Liver (tissue), 9 donors: ENCODE data around the gene NDRG4. TPM values are rescaled to one million over a fixed set of nuclear protein-coding genes. Genes with fewer than 3 reads are reported as not detected.

Experiments
- DNase-seq: peaks from one replicate; pipeline ENCODE4 v3.0.0-alpha.2; 2017; ENCODE audit warnings: low spot score
- H3K27ac ChIP-seq, 2 donors: one replicate each; pipeline ENCODE4 v1.7.0; 2013; ENCODE audit warnings: inconsistent platforms in 2 of 2, low read length in 2 of 2, control low read depth in 1 of 2, low read depth in 1 of 2, mild to moderate bottlenecking in 1 of 2
- H3K27me3 ChIP-seq, 4 donors: one replicate each; pipeline versions ENCODE4 v1.6.1 to v1.7.0; 2013; ENCODE audit warnings: low read length in 3 of 4, inconsistent platforms in 1 of 4, mild to moderate bottlenecking in 1 of 4, moderate library complexity in 1 of 4; ENCODE audit not compliant: control insufficient read depth in 4 of 4, insufficient read depth in 4 of 4
- H3K36me3 ChIP-seq, 4 donors: one replicate each; pipeline versions ENCODE4 v1.6.1 to v1.7.0; 2013; ENCODE audit warnings: low read length in 3 of 4, mild to moderate bottlenecking in 3 of 4, low read depth in 1 of 4, moderate library complexity in 1 of 4; ENCODE audit not compliant: control insufficient read depth in 4 of 4, insufficient read depth in 3 of 4
- H3K4me1 ChIP-seq, 4 donors: one replicate each; pipeline versions ENCODE4 v1.6.1 to v1.7.0; 2013; ENCODE audit warnings: low read length in 3 of 4, mild to moderate bottlenecking in 3 of 4, moderate library complexity in 1 of 4; ENCODE audit not compliant: control insufficient read depth in 4 of 4, insufficient read depth in 4 of 4
- H3K4me3 ChIP-seq, 3 donors: one replicate each; pipeline versions ENCODE4 v1.6.1 to v1.7.0; 2013; ENCODE audit warnings: low read length in 3 of 3, control low read depth in 1 of 3, low read depth in 1 of 3, mild to moderate bottlenecking in 1 of 3
- H3K9ac ChIP-seq, 2 donors: one replicate each; pipeline ENCODE4 v1.7.0; 2013; ENCODE audit warnings: low read length in 2 of 2, mild to moderate bottlenecking in 2 of 2, moderate library complexity in 2 of 2, control low read depth in 1 of 2, low read depth in 1 of 2
- H3K9me3 ChIP-seq, 4 donors: one replicate each; pipeline versions ENCODE4 v1.6.1 to v1.7.0; 2013; ENCODE audit warnings: low read length in 3 of 4; ENCODE audit not compliant: control insufficient read depth in 4 of 4
- FOXA1 ChIP-seq: IDR thresholded peaks from 2 replicates; pipeline ENCODE4 v1.6.1; 2016; ENCODE audit warnings: antibody characterized with exemption
- FOXA2 ChIP-seq: IDR thresholded peaks from 2 replicates; pipeline ENCODE4 v1.6.1; 2016; ENCODE audit warnings: antibody characterized with exemption
- GABPA ChIP-seq, 2 donors: IDR thresholded peaks in 1 of 2; conservative IDR thresholded peaks in 1 of 2; 2 replicates each; pipeline ENCODE4 v1.6.1; 2016; ENCODE audit warnings: antibody characterized with exemption in 2 of 2, mild to moderate bottlenecking in 1 of 2, moderate library complexity in 1 of 2
- HNF4A ChIP-seq, 2 donors: conservative IDR thresholded peaks; 2 replicates each; pipeline ENCODE4 v1.6.1; 2016; ENCODE audit warnings: antibody characterized with exemption in 2 of 2, mild to moderate bottlenecking in 2 of 2
- HNF4G ChIP-seq: IDR thresholded peaks from 2 replicates; pipeline ENCODE4 v1.6.1; 2016; ENCODE audit warnings: antibody characterized with exemption
- JUND ChIP-seq, 2 donors: IDR thresholded peaks; 2 replicates each; pipeline ENCODE4 v1.6.1; 2016; ENCODE audit warnings: antibody characterized with exemption in 2 of 2
- NR2F2 ChIP-seq: IDR thresholded peaks from 2 replicates; pipeline ENCODE4 v1.6.1; 2016; ENCODE audit warnings: antibody characterized with exemption
- RAD21 ChIP-seq, 2 donors: IDR thresholded peaks; 2 replicates each; pipeline ENCODE4 v1.6.1; 2016; ENCODE audit warnings: antibody characterized with exemption in 2 of 2, mild to moderate bottlenecking in 2 of 2
- SP1 ChIP-seq: IDR thresholded peaks from 2 replicates; pipeline ENCODE4 v1.6.1; 2018; ENCODE audit warnings: antibody characterized with exemption, mild to moderate bottlenecking
- TAF1 ChIP-seq: conservative IDR thresholded peaks from 2 replicates; pipeline ENCODE4 v1.6.1; 2016; ENCODE audit warnings: antibody characterized with exemption, mild to moderate bottlenecking
- YY1 ChIP-seq: IDR thresholded peaks from 2 replicates; pipeline ENCODE4 v1.6.1; 2016; ENCODE audit warnings: antibody characterized with exemption, mild to moderate bottlenecking
- WGBS: extraction: QIAGEN DNeasy Blood & Tissue Kit; methylation state at CpG from one replicate; pipeline ENCODE4 v1.1.7; 2013; 5-methylcytosine and 5-hydroxymethylcytosine counted together
- polyA plus RNA-seq, 2 donors: library from polyadenylated mRNA; stranded (reverse) in 1 of 2; unstranded in 1 of 2; fragments of 200-250 nt in 1 of 2; fragments of >200 nt in 1 of 2; fragmentation: Nextera tagmentation in 1 of 2; extraction: Ambion mirVana in 1 of 2; gene quantifications; one replicate each; pipeline versions ENCODE4 v1.2.1 to v1.2.3, GENCODE V29; 2013 to 2015
- total RNA-seq, 2 donors: library from RNA; depleted of rRNA; stranded (reverse); fragments of >200 nt; gene quantifications; one replicate each; pipeline ENCODE4 v1.2.3, GENCODE V29; 2014
- TF ChIP-seq, protein P1 (sequence below): IDR thresholded peaks from 2 replicates; pipeline ENCODE4 v1.6.1; 2016; ENCODE audit warnings: antibody characterized with exemption
- TF ChIP-seq, protein P2 (sequence below): IDR thresholded peaks from 2 replicates; pipeline ENCODE4 v1.6.1; 2016; ENCODE audit warnings: antibody characterized with exemption
- TF ChIP-seq, protein P3 (sequence below): fragments of 150-350 bp; IDR thresholded peaks from 2 replicates; pipeline ENCODE4 v1.5.1; 2017; ENCODE audit warnings: improper control_type of control experiment, low read depth, low read length; ENCODE audit not compliant: missing input control
- TF ChIP-seq, protein P4 (sequence below): IDR thresholded peaks from 2 replicates; pipeline ENCODE4 v1.6.1; 2016; ENCODE audit warnings: antibody characterized with exemption, mild to moderate bottlenecking
- donor health status: healthy.
- donor health status: healthy.
- donor health status: healthy.
- donor health status: healthy.
- donor health status: healthy.

The NDRG4 gene
- total and polyA plus RNA-seq, 4 donors: 0.40 to 1.1 (median 0.86) TPM

DNA sequence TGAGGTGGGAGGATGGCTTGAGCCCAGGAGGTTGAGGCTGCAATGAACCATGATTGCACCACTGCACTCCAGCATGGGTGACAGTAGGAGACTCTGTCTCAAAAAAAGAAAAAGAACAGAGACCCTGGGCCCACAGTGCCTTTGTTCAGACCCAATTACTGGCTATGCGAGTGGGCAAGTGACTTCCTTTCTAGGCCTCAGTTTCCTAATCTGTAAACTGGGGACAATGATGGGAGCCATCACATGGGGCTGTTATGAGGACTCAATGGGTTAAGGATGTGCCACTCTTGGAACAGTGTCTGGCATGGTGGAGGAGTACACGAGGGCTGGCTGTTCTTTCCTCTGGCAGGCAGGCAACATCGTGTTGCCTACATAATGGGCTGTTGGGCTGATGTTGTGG, 47.3 kb upstream of the NDRG4 start:
- Histone ChIP-seq H3K27me3 (peaks cover 0 to 2% (median 0%) of the 10 kb centered on the region in 4 donors), H3K9me3 (no peaks in the 10 kb centered on the region), H3K4me1 (no peaks in the 10 kb centered on the region), H3K36me3 (no peaks in the 10 kb centered on the region), H3K27ac (no peak overlapping the region), H3K4me3 (no peak overlapping the region), H3K9ac (no peak overlapping the region)
- 97% methylated on average over 3 of the region's 3 CpGs for WGBS
- DNase-seq: no peak
- TF ChIP-seq FOXA2: no peak
- TF ChIP-seq JUND (IDR thresholded peaks at IDR 0.05): no peak
- TF ChIP-seq TAF1: no peak
- no peak for TF ChIP-seq HNF4G
- TF ChIP-seq GABPA (IDR thresholded peaks at IDR 0.05 in 1 of 2, conservative IDR thresholded peaks at IDR 0.05 in 1 of 2): no peak
- no peak for TF ChIP-seq RAD21 (IDR thresholded peaks at IDR 0.05)
- TF ChIP-seq NR2F2: no peak
- no peak for TF ChIP-seq SP1
- TF ChIP-seq, protein P1, sequence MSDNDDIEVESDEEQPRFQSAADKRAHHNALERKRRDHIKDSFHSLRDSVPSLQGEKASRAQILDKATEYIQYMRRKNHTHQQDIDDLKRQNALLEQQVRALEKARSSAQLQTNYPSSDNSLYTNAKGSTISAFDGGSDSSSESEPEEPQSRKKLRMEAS: no peak
- TF ChIP-seq, protein P2, sequence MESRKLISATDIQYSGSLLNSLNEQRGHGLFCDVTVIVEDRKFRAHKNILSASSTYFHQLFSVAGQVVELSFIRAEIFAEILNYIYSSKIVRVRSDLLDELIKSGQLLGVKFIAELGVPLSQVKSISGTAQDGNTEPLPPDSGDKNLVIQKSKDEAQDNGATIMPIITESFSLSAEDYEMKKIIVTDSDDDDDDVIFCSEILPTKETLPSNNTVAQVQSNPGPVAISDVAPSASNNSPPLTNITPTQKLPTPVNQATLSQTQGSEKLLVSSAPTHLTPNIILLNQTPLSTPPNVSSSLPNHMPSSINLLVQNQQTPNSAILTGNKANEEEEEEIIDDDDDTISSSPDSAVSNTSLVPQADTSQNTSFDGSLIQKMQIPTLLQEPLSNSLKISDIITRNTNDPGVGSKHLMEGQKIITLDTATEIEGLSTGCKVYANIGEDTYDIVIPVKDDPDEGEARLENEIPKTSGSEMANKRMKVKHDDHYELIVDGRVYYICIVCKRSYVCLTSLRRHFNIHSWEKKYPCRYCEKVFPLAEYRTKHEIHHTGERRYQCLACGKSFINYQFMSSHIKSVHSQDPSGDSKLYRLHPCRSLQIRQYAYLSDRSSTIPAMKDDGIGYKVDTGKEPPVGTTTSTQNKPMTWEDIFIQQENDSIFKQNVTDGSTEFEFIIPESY: no peak
- TF ChIP-seq, protein P3, sequence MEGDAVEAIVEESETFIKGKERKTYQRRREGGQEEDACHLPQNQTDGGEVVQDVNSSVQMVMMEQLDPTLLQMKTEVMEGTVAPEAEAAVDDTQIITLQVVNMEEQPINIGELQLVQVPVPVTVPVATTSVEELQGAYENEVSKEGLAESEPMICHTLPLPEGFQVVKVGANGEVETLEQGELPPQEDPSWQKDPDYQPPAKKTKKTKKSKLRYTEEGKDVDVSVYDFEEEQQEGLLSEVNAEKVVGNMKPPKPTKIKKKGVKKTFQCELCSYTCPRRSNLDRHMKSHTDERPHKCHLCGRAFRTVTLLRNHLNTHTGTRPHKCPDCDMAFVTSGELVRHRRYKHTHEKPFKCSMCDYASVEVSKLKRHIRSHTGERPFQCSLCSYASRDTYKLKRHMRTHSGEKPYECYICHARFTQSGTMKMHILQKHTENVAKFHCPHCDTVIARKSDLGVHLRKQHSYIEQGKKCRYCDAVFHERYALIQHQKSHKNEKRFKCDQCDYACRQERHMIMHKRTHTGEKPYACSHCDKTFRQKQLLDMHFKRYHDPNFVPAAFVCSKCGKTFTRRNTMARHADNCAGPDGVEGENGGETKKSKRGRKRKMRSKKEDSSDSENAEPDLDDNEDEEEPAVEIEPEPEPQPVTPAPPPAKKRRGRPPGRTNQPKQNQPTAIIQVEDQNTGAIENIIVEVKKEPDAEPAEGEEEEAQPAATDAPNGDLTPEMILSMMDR: no peak
- TF ChIP-seq FOXA1: no peak
- no peak for TF ChIP-seq YY1
- TF ChIP-seq, protein P4, sequence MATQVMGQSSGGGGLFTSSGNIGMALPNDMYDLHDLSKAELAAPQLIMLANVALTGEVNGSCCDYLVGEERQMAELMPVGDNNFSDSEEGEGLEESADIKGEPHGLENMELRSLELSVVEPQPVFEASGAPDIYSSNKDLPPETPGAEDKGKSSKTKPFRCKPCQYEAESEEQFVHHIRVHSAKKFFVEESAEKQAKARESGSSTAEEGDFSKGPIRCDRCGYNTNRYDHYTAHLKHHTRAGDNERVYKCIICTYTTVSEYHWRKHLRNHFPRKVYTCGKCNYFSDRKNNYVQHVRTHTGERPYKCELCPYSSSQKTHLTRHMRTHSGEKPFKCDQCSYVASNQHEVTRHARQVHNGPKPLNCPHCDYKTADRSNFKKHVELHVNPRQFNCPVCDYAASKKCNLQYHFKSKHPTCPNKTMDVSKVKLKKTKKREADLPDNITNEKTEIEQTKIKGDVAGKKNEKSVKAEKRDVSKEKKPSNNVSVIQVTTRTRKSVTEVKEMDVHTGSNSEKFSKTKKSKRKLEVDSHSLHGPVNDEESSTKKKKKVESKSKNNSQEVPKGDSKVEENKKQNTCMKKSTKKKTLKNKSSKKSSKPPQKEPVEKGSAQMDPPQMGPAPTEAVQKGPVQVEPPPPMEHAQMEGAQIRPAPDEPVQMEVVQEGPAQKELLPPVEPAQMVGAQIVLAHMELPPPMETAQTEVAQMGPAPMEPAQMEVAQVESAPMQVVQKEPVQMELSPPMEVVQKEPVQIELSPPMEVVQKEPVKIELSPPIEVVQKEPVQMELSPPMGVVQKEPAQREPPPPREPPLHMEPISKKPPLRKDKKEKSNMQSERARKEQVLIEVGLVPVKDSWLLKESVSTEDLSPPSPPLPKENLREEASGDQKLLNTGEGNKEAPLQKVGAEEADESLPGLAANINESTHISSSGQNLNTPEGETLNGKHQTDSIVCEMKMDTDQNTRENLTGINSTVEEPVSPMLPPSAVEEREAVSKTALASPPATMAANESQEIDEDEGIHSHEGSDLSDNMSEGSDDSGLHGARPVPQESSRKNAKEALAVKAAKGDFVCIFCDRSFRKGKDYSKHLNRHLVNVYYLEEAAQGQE: no peak

DNA sequence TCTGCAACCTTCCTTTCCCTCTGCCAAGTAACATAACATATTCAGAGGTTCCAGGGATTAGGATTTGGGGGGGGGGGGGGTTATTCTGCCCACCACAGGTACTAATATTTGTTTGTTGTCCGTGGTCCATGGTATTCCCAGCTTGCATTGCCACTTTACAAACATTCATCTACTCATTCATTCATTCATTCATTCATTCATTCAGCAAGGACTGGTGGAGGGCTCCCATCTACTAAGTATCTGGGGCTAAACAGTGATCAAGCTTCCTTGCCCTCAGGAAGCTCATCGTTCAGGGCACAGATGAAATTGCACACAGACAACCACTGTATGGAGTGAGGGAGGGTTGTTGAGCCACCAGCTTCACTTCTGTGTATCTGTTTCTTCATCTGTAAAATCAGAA, 45.8 kb upstream of the NDRG4 start:
- DNase-seq: no peak
- Histone ChIP-seq H3K27ac (no peak overlapping the region), H3K4me3 (no peak overlapping the region), H3K9me3 (no peaks in the 10 kb centered on the region), H3K4me1 (no peaks in the 10 kb centered on the region), H3K9ac (no peak overlapping the region), H3K27me3 (peaks cover 0 to 2% (median 0%) of the 10 kb centered on the region in 4 donors), H3K36me3 (no peaks in the 10 kb centered on the region)
- 79% methylated on average over 2 of the region's 2 CpGs for WGBS
- TF ChIP-seq HNF4G (no peak), NR2F2 (no peak), HNF4A (conservative IDR thresholded peaks at IDR 0.05) (no peak), GABPA (IDR thresholded peaks at IDR 0.05 in 1 of 2, conservative IDR thresholded peaks at IDR 0.05 in 1 of 2) (no peak)
- TF ChIP-seq, protein P1: no peak
